ENCODE data around the gene CD164L2. TPM values are rescaled to one million over a fixed set of nuclear protein-coding genes. Genes with fewer than 3 reads are reported as not detected.
A peak's percentile ranks its signal among the peaks of the same experiment; 100 is the strongest.

CD164L2 gene
- total RNA-seq, 4 donors from 2014 or later, result 5.9 to 14.3 (median 10.3) TPM

- H3K4me1 ChIP-seq, result peaks cover 45% of the 10 kb centered on the region
These were observed 36.0 kb downstream of the CD164L2 start for GRCh38 chr1:27346991-27347624.

GRCh38 chr1:27346357-27346756 is 36.8 kb downstream of the CD164L2 start:
- WGBS, result 90% methylated on average over 8 of the region's 8 CpGs
- H3K27me3 ChIP-seq, result no peaks in the 10 kb centered on the region
- TF ChIP-seq POLR2A (IDR thresholded peaks at IDR 0.05) (no peak), EP300 (IDR thresholded peaks at IDR 0.05) (no peak), POLR2AphosphoS5 (IDR thresholded peaks at IDR 0.05) (no peak), CTCF (IDR thresholded peaks at IDR 0.05) (no peak)
- H3K27ac ChIP-seq, result no peak overlapping the region
- no peaks in the 10 kb centered on the region for H3K9me3 ChIP-seq
- H3K4me3 ChIP-seq, result no peak overlapping the region
- no peaks in the 10 kb centered on the region for H3K36me3 ChIP-seq
- H3K4me1 ChIP-seq, result peaks cover 50% of the 10 kb centered on the region
- no peak for DNase-seq (ENCODE audit: low spot score in 2 of 2)

More at GRCh38 chr1:27346991-27347624, 36.0 kb downstream of the CD164L2 start:
- DNase-seq (ENCODE audit: low spot score in 2 of 2), result peak in 1 of 2 donors; percentile 57
- Histone ChIP-seq H3K4me3 (no peak overlapping the region), H3K27me3 (no peaks in the 10 kb centered on the region), H3K9me3 (no peaks in the 10 kb centered on the region), H3K36me3 (no peaks in the 10 kb centered on the region), H3K27ac (no peak overlapping the region)
- TF ChIP-seq POLR2A (IDR thresholded peaks at IDR 0.05) (no peak), EP300 (IDR thresholded peaks at IDR 0.05) (no peak)
- WGBS, result 76% methylated on average over 8 of the region's 14 CpGs

DNA sequence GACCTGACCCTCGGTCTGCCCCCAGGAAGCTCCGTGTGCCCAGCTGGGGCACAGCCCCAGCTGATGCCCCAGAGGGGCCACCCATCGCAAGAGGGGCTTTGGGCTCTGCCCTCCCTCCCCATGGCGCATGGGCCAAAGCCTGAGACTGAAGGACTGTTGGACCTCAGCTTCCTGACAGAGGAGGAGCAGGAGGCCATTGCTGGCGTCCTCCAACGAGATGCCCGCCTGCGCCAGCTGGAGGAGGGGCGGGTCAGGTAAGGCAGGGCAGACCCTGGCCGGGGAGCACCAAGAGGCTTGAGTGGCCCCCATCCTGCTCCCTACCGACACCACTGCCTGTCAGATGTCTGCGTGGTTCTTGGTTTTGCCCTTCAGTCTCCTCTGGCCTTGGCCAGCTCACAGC is 37.9 kb downstream of the CD164L2 start:
- Histone ChIP-seq H3K9me3 (no peaks in the 10 kb centered on the region), H3K4me3 (no peak overlapping the region), H3K27me3 (no peaks in the 10 kb centered on the region), H3K27ac (no peak overlapping the region), H3K4me1 (peaks cover 48% of the 10 kb centered on the region), H3K36me3 (no peaks in the 10 kb centered on the region)
- no peak for DNase-seq (ENCODE audit: low spot score in 2 of 2)
- WGBS, result 90% methylated on average over 5 of the region's 12 CpGs
- TF ChIP-seq EP300 (IDR thresholded peaks at IDR 0.05) (no peak), POLR2A (IDR thresholded peaks at IDR 0.05) (no peak), POLR2AphosphoS5 (IDR thresholded peaks at IDR 0.05) (no peak), CTCF (IDR thresholded peaks at IDR 0.05) (no peak)

DNA sequence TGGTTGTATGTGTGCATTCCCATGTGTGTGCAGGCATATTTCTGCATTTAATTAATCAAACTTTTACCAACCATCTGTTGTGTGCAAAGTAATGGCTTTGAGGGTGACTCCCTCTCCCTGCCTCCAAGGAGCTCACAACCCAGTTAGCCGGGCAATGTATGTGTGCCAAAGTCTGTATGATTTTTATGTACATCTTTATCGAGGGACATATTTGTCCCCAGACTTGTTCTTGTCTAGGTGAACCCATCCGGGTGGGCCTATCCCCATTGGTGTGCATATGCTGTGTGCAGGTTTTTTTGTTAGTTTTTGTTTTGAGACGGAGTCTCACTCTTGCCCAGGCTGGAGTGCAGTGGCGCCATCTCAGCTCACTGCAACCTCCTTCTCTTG is 39.5 kb downstream of the CD164L2 start:
- Histone ChIP-seq H3K27me3 (no peaks in the 10 kb centered on the region), H3K9me3 (no peaks in the 10 kb centered on the region), H3K4me3 (peak overlapping the region; percentile 48), H3K27ac (peak overlapping the region; percentile 91), H3K36me3 (no peaks in the 10 kb centered on the region), H3K4me1 (peaks cover 34% of the 10 kb centered on the region)
- 36% methylated on average over 5 of the region's 5 CpGs for WGBS
- no peak for DNase-seq (ENCODE audit: low spot score in 2 of 2)
- TF ChIP-seq POLR2A (IDR thresholded peaks at IDR 0.05) (no peak), POLR2AphosphoS5 (IDR thresholded peaks at IDR 0.05) (no peak), CTCF (IDR thresholded peaks at IDR 0.05) (no peak), EP300 (IDR thresholded peaks at IDR 0.05) (no peak)

DNA sequence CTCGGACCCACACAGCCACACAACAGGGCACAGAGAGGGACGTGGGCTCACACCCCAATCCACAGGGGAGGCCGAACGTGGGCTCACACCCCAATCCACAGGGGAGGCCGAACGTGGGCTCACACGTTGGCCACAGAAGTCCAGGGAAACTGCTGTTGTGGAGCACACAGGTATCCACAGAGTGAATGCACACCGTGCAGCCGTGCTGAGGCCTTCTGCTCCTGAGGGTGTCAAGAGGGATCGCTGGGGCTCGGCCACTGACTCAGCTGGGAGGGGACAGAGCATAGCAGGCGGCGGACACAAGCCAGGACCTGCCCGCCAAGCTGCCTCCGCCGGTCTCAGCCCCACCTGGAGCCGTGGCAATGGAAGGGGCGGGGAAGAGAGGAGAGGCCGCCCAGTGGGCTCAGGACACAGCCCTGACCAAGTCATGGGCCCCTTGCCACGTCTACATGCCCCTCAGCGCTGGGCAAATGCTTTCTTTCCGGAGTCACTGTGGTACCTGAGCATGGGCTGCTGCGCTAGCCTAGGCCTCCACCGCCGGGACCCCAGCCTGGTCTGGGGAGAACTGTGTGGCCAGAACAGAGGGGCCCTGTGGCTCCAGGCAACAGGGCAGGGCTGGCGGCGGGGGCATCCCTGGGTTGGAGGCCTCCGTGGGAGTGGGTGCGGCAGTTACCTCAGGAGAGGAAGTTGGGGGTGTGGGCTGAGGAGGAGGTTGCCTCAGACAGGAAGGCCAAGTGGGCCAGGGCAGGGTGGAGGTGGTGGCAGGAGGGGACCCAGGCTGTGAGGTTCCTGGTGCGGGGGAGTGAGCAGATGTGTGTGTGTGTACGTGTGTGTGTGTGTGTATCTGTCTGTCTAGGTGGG is 40.1 kb downstream of the CD164L2 start:
- TF ChIP-seq CTCF (IDR thresholded peaks at IDR 0.05), result no peak
- peak in 2 of 3 donors; percentile 20 to 35 for TF ChIP-seq POLR2AphosphoS5 (IDR thresholded peaks at IDR 0.05)
- no peak for TF ChIP-seq EP300 (IDR thresholded peaks at IDR 0.05)
- TF ChIP-seq POLR2A (IDR thresholded peaks at IDR 0.05), result no peak
- Histone ChIP-seq H3K4me3 (peak overlapping the region; percentile 48), H3K36me3 (no peaks in the 10 kb centered on the region), H3K27ac (peak overlapping the region; percentile 91), H3K9me3 (no peaks in the 10 kb centered on the region), H3K27me3 (no peaks in the 10 kb centered on the region), H3K4me1 (peaks cover 33% of the 10 kb centered on the region)
- WGBS, result 16% methylated on average over 6 of the region's 31 CpGs
- DNase-seq (ENCODE audit: low spot score in 2 of 2), result no peak
